HepG2 (cell line): ENCODE data around the gene CAMKV. TPM values are rescaled to one million over a fixed set of nuclear protein-coding genes. Genes with fewer than 3 reads are reported as not detected.

Experiments used
- HNF1B ChIP-seq: sonication (generic); formaldehyde crosslinking; IDR thresholded peaks from 2 replicates; pipeline ENCODE4 v1.5.1; 2020; ENCODE audit warnings: mild to moderate bottlenecking, moderate library complexity, missing genetic modification reagents
- KLF16 ChIP-seq, 2 experiments: sonication (generic) in 1 of 2; formaldehyde crosslinking in 1 of 2; IDR thresholded peaks; 2 replicates each; pipeline versions ENCODE4 v1.6.1 to v1.8.0; 2016 to 2023; ENCODE audit warnings: missing genetic modification reagents in 2 of 2, missing compliant biosample characterization in 1 of 2
- NCOA1 ChIP-seq: sonication (generic); formaldehyde crosslinking; IDR thresholded peaks from 2 replicates; pipeline ENCODE4 v1.9.0; 2021; ENCODE audit warnings: missing genetic modification reagents
- NONO ChIP-seq, 2 experiments: fragments of 450-650 bp in 1 of 2; sonication (generic) in 1 of 2; formaldehyde crosslinking in 1 of 2; IDR thresholded peaks in 1 of 2; conservative IDR thresholded peaks in 1 of 2; 2 replicates each; pipeline versions ENCODE4 v1.6.1 to v1.8.0; 2017 to 2022; ENCODE audit warnings: mild to moderate bottlenecking in 1 of 2, missing genetic modification reagents in 1 of 2, moderate library complexity in 1 of 2
- RAD51 ChIP-seq: fragments of 450-650 bp; IDR thresholded peaks from 2 replicates; pipeline ENCODE4 v1.6.1; 2016; ENCODE audit warnings: borderline replicate concordance
- RBAK ChIP-seq: sonication (generic); formaldehyde crosslinking; IDR thresholded peaks from 2 replicates; pipeline ENCODE4 v1.5.1; 2020; ENCODE audit warnings: mild to moderate bottlenecking, missing genetic modification reagents
- SRSF1 ChIP-seq: fragments of 200-400 bp; formaldehyde crosslinking; optimal IDR thresholded peaks from 2 replicates; pipeline ENCODE3; 2017; ENCODE audit warnings: mild to moderate bottlenecking, low read depth, low read length, moderate library complexity
- TOE1 ChIP-seq: sonication (generic); formaldehyde crosslinking; IDR thresholded peaks from 2 replicates; pipeline ENCODE4 v1.4.0; 2020; ENCODE audit warnings: mild to moderate bottlenecking, missing genetic modification reagents
- ZBTB1 ChIP-seq: sonication (generic); formaldehyde crosslinking; IDR thresholded peaks from 2 replicates; pipeline ENCODE4 v1.4.0; 2020; ENCODE audit warnings: missing genetic modification reagents, borderline replicate concordance
- ZBTB44 ChIP-seq: sonication (generic); formaldehyde crosslinking; IDR thresholded peaks from 2 replicates; pipeline ENCODE4 v1.4.0; 2020; ENCODE audit warnings: missing genetic modification reagents
- ZKSCAN8 ChIP-seq: IDR thresholded peaks from 2 replicates; pipeline ENCODE4 v1.6.1; 2016; ENCODE audit warnings: borderline replicate concordance, missing genetic modification reagents, missing compliant biosample characterization
- ZNF136 ChIP-seq: sonication (generic); formaldehyde crosslinking; IDR thresholded peaks from 2 replicates; pipeline ENCODE4 v1.8.1; 2022; ENCODE audit warnings: low read depth, mild to moderate bottlenecking, moderate library complexity, missing genetic modification reagents
- ZNF333 ChIP-seq: sonication (generic); formaldehyde crosslinking; IDR thresholded peaks from 2 replicates; pipeline ENCODE4 v1.4.0; 2020; ENCODE audit warnings: mild to moderate bottlenecking, missing genetic modification reagents, borderline replicate concordance
- ZNF34 ChIP-seq: sonication (generic); formaldehyde crosslinking; IDR thresholded peaks from 2 replicates; pipeline ENCODE4 v1.4.0; 2020; ENCODE audit warnings: mild to moderate bottlenecking, missing genetic modification reagents, borderline replicate concordance
- ZNF451 ChIP-seq: sonication (generic); formaldehyde crosslinking; IDR thresholded peaks from 2 replicates; pipeline ENCODE4 v1.5.0; 2020; ENCODE audit warnings: mild to moderate bottlenecking, missing genetic modification reagents
- ZNF503 ChIP-seq: sonication (generic); formaldehyde crosslinking; IDR thresholded peaks from 2 replicates; pipeline ENCODE4 v1.4.0; 2020; ENCODE audit warnings: missing genetic modification reagents
- ZNF891 ChIP-seq: sonication (generic); formaldehyde crosslinking; IDR thresholded peaks from 2 replicates; pipeline ENCODE4 v1.5.0; 2020; ENCODE audit warnings: mild to moderate bottlenecking, missing genetic modification reagents
- polyA plus RNA-seq, 8 experiments: library from polyadenylated mRNA; depleted of rRNA in 3 of 8; stranded (reverse) in 7 of 8; unstranded in 1 of 8; fragments of >200 nt; fragmentation: Illumina TruSeq in 4 of 8; extraction: Trizol in 4 of 8; gene quantifications; 2 replicates each; pipeline versions ENCODE4 v1.2.1 to v1.2.3, GENCODE V29; 2011 to 2016; ENCODE audit warnings: low read depth in 4 of 8, missing spikeins in 1 of 8, mixed read lengths in 1 of 8; ENCODE audit not compliant: insufficient read depth in 1 of 8
- total RNA-seq, 5 experiments: library from RNA; depleted of rRNA; stranded (reverse); fragments of >200 nt; fragmentation: Illumina TruSeq; extraction: Trizol; gene quantifications; 2 replicates each; pipeline ENCODE4 v1.2.3, GENCODE V29; 2016; ENCODE audit warnings: low read depth in 1 of 5
- TF ChIP-seq, protein P1 (sequence below): sonication (generic); formaldehyde crosslinking; conservative IDR thresholded peaks from 2 replicates; pipeline ENCODE4 v1.4.0; 2020; ENCODE audit warnings: missing genetic modification reagents
- TF ChIP-seq, protein P2 (sequence below): sonication (generic); formaldehyde crosslinking; IDR thresholded peaks from 2 replicates; pipeline ENCODE4 v1.8.1; 2023; ENCODE audit warnings: mild to moderate bottlenecking, missing genetic modification reagents
- TF ChIP-seq, protein P3 (sequence below): IDR thresholded peaks from 2 replicates; pipeline ENCODE4 v1.6.1; 2016; ENCODE audit warnings: mild to moderate bottlenecking, missing biosample characterization, missing genetic modification reagents

CAMKV gene
- total and polyA plus RNA-seq, 2 of the 13 experiments (the other 11 are each of a cell fraction or from before 2014, with no cell fraction given): 0.13 to 0.15 TPM

DNA sequence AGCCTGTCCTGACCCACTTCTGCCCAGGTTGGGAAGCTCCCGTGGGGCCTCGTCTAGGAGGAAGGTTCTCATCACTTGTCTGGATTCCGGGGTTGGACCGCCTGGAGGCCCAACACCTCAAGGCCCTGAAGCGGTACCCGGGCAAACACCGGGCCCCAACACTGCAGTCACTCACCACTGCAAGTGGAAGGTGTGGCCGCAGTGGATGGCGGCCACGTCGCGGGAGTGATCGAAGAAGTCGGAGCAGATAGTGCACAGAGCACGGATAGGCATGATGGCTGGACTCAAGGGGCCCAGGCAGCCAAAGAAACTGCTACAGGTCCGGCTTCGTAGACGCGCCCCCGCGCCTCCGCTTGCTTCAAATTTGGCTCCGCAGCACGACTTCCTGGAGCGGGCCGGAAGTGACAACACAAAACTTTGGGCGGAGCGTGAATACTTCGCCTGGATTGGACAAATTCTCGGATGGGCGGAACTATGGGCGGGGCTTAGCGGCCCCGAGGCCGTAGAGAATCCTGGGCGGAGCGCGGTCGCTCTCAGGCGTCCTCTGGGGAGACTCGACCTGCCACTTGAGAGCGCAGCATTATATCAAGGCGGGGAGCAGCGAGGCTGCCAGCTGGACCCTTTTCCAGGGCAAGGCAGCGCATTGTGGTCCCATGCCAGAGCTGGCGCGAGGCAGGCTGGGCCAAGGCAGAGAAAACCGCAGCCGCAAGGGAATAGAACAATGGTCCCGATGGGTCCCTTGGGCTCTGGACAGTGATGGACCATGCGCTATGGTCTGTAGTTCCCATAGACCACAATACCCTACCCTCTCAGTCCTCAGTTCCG is 13.3 kb downstream of the CAMKV start, which contains the start of gene TRAIP (continued):
- TF ChIP-seq NONO (IDR thresholded peaks at IDR 0.05) (no peak), NONO (CRISPR knock-in tag; conservative IDR thresholded peaks at IDR 0.05) (no peak; the same call in 1 of the 2 replicates), ZNF503 (CRISPR knock-in tag) (no peak; the same call in 1 of the 2 replicates), ZKSCAN8 (no peak), ZBTB44 (CRISPR knock-in tag) (no peak), ZNF891 (CRISPR knock-in tag) (peak; percentile 66; the same call in 1 of the 2 replicates), ZBTB1 (CRISPR knock-in tag) (no peak), KLF16 (CRISPR knock-in tag; IDR thresholded peaks at IDR 0.05) (peak in 1 of 2 experiments; percentile 69; a peak in 1 of 4 replicates), RAD51 (no peak), HNF1B (CRISPR knock-in tag) (peak; percentile 90), SRSF1 (peak; percentile 47), ZNF34 (CRISPR knock-in tag) (no peak), ZNF451 (CRISPR knock-in tag) (no peak), RBAK (no peak), NCOA1 (CRISPR knock-in tag) (no peak), TOE1 (CRISPR knock-in tag) (no peak), ZNF333 (CRISPR knock-in tag) (no peak), ZNF136 (CRISPR knock-in tag) (no peak)
- TF ChIP-seq, protein P1, sequence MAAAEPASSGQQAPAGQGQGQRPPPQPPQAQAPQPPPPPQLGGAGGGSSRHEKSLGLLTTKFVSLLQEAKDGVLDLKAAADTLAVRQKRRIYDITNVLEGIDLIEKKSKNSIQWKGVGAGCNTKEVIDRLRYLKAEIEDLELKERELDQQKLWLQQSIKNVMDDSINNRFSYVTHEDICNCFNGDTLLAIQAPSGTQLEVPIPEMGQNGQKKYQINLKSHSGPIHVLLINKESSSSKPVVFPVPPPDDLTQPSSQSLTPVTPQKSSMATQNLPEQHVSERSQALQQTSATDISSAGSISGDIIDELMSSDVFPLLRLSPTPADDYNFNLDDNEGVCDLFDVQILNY: peak; percentile 96
- TF ChIP-seq, protein P2, sequence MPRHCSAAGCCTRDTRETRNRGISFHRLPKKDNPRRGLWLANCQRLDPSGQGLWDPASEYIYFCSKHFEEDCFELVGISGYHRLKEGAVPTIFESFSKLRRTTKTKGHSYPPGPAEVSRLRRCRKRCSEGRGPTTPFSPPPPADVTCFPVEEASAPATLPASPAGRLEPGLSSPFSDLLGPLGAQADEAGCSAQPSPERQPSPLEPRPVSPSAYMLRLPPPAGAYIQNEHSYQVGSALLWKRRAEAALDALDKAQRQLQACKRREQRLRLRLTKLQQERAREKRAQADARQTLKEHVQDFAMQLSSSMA (CRISPR knock-in tag): 0 out of 2 replicates have a peak, but pooled peaks have one; percentile 62
- TF ChIP-seq, protein P3, sequence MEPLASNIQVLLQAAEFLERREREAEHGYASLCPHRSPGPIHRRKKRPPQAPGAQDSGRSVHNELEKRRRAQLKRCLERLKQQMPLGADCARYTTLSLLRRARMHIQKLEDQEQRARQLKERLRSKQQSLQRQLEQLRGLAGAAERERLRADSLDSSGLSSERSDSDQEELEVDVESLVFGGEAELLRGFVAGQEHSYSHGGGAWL: peak; percentile 30; the same call in 1 of the 2 replicates
